Medulla oblongata (tissue), 1 donor: ENCODE results near the gene KIR2DL1.
"Not testable (repeated sequence)": the region's sequence is repeated elsewhere in the genome, so short reads cannot be mapped to it uniquely, and the experiment has no call there.

Source experiments
- DNase-seq: peaks from one replicate; pipeline ENCODE4 v3.0.0-alpha.2; 2015; ENCODE audit errors: extremely low spot score

KIR2DL1 gene

DNA sequence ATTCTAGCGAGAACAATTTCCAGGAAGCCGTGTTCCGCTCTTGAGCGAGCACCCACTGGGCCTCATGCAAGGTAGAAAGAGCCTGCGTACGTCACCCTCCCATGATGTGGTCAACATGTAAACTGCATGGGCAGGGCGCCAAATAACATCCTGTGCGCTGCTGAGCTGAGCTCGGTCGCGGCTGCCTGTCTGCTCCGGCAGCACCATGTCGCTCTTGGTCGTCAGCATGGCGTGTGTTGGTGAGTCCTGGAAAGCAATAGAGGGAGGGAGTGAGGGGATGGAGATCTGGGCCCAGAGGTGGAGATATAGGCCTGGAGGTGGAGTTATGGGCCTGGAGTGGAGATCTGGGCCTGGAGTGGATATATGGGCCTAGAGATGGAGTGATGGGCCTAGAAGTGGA lies at the start of gene KIR2DL1:
Gene KIR2DL1, plus strand, starts transcription at position 148 of the 400 bp plus-strand sequence. Its CDS starts 58 bp downstream, at position 206.
- DNase-seq = not testable (repeated sequence)

DNA sequence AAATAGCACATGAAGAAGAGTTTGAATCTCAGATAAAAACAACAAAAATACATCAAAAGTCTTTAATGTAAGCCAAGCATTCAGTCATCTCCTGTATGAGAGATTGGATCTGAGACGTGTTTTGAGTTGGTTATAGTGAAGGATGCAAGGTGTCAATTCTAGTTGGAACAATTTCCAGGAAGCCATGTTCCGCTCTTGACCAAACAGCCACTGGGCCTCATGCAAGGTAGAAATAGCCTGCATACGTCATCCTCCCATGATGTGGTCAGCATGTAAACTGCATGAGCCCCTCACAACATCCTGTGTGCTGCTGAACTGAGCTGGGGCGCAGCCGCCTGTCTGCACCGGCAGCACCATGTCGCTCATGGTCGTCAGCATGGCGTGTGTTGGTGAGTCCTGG lies 45.5 kb upstream of the KIR2DL1 start, which contains the start of gene KIR3DL3:
Gene KIR3DL3, plus strand, starts transcription at position 301 of the 400 bp plus-strand sequence. Its CDS starts 55 bp downstream, at position 356.
- no peak for DNase-seq

GRCh38 chr19:54724644-54725043 lies 44.9 kb upstream of the KIR2DL1 start:
- DNase-seq = no peak

- no peak for DNase-seq
Measured at GRCh38 chr19:54725321-54725720, 44.3 kb upstream of the KIR2DL1 start.

GRCh38 chr19:54727562-54727961 lies 42.0 kb upstream of the KIR2DL1 start:
- no peak for DNase-seq

DNA sequence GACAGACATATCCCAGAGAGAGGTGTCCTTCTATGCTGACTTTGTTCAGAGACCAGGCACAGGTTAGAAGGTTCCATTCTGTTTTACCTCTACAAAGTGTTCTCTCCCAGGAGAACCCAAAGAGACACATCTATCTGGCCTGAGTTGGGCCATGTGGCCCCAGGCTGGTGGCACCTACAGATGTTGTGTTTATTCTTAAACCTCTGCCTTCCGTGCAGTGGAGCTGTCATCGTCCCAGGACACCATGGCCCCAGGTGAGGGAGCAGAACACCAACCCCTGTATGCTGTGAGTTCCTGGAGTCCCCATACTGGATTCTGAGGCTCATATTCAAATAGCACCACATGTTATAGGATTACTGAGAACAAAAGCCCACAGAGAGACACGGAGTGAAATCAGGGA lies 41.4 kb upstream of the KIR2DL1 start:
- no peak for DNase-seq

- no peak for DNase-seq
Measured at GRCh38 chr19:54729416-54730188, 40.0 kb upstream of the KIR2DL1 start.

- DNase-seq = no peak
Measured at GRCh38 chr19:54731191-54731590, 38.4 kb upstream of the KIR2DL1 start.

DNA sequence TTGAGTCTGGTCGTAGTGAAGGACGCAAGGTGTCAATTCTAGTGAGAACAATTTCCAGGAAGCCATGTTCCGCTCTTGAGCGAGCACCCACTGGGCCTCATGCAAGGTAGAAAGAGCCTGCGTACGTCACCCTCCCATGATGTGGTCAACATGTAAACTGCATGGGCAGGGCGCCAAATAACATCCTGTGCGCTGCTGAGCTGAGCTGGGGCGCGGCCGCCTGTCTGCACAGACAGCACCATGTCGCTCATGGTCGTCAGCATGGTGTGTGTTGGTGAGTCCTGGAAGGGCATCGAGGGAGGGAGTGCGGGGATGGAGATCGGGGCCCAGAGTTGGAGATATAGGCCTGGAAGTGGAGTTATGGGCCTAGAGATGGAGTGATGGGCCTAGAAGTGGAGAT lies 31.3 kb upstream of the KIR2DL1 start, which contains the start of gene KIR2DL3:
Gene KIR2DL3, plus strand, starts transcription at position 208 of the 400 bp plus-strand sequence. Its CDS starts 33 bp downstream, at position 241.
- DNase-seq = not testable (repeated sequence)

GRCh38 chr19:54738715-54739114 lies 30.9 kb upstream of the KIR2DL1 start:
- no peak for DNase-seq

- DNase-seq = no peak
Measured at GRCh38 chr19:54739587-54740497, 29.8 kb upstream of the KIR2DL1 start.

GRCh38 chr19:54741950-54742349 lies 27.6 kb upstream of the KIR2DL1 start:
- DNase-seq = not testable (repeated sequence)

DNA sequence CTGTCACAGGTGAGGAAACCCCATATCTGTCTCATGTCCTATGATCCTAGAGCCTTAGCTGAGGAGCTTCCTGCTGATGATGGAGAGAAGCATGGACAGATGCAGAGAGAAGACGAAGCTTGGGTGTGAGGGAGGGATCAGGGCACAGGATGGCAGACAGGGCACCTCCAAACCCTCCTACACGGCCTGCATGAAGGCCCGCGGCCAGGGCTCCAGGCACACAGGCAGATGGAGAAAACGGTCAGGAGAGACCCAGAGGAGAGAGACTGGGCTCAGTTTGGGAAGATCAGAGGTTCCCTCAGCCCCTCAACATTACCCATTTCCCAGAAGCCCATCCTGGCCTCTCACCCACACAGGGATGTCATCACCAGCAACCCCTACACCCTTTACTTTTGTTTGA lies 25.5 kb upstream of the KIR2DL1 start:
- not testable (repeated sequence) for DNase-seq

GRCh38 chr19:54747614-54748322 lies 21.8 kb upstream of the KIR2DL1 start:
- DNase-seq = not testable (repeated sequence)

DNA sequence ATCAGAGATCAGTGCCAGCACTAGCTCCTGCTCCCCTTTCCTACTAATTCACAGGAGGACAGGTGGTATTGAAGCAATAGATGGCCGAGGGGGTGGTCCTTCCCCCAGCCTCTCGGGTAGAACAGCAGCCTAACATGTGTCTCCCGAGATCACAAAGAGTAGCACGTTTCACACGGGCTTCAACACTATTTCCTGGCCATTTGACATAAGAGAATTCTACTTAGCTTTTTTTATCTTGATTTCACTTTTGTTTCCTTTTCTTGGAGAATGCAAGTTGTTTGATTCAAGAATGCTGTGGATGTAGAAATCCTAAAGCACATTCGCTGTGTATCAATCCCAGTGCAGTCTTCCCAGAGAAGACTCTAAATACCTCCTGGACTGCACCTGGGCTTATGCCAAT lies 19.3 kb upstream of the KIR2DL1 start:
- DNase-seq = not testable (repeated sequence)

- DNase-seq = not testable (repeated sequence)
Measured at GRCh38 chr19:54756204-54757110, 13.1 kb upstream of the KIR2DL1 start.

DNA sequence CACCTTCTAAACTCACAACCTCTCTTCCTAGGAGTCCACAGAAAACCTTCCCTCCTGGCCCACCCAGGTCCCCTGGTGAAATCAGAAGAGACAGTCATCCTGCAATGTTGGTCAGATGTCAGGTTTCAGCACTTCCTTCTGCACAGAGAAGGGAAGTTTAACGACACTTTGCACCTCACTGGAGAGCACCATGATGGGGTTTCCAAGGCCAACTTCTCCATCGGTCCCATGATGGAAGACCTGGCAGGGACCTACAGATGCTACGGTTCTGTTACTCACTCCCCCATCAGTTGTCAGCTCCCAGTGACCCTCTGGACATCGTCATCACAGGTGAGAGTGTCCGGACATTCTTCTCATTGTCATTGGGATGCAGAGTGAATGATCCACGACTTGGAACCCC lies 11.0 kb upstream of the KIR2DL1 start:
- not testable (repeated sequence) for DNase-seq

GRCh38 chr19:54764219-54764618 lies 5.4 kb upstream of the KIR2DL1 start:
- DNase-seq = not testable (repeated sequence)

DNA sequence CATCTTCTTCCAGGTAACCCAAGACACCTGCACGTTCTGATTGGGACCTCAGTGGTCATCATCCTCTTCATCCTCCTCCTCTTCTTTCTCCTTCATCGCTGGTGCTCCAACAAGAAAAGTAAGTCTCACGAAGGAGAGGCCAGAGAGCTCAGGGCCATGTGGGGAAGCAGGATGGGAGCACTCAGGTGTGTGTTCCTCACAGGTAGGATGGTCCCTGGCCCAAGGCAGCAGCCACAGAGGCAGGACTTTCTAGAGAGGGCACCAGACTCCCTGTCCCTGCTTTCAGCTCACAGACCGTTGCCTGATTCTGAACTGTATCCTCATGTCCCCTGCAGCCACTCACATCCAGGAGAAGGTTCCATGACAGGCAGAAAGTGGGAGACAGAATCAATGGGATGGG lies 3.1 kb upstream of the KIR2DL1 start:
- not testable (repeated sequence) for DNase-seq

GRCh38 chr19:54770511-54770910 lies 918 bp downstream of the KIR2DL1 start:
- not testable (repeated sequence) for DNase-seq
